ENCODE measurements around the gene PRMT9. TPM values are rescaled to one million over a fixed set of nuclear protein-coding genes. Genes with fewer than 3 reads are reported as not detected.

Gene PRMT9
- total RNA-seq, 1 donor from 2014 or later, result 9.5 TPM

- intact Hi-C loops (cut with micrococcal nuclease), result no loop called here
These were observed 58.2 kb downstream of the PRMT9 start for GRCh38 chr4:147625733-147626132.

GRCh38 chr4:147620315-147620714, 63.6 kb downstream of the PRMT9 start:
- intact Hi-C loops (cut with micrococcal nuclease), result no loop called here

- intact Hi-C loops (cut with micrococcal nuclease), result loop anchor here (1.0 to 5.0 kb wide), 5 partner anchors 66 to 824 kb away; partner anchors contain the start of genes NR3C2 and PRMT9
These were observed 65.9 kb downstream of the PRMT9 start for GRCh38 chr4:147617841-147618691.

- intact Hi-C loops (cut with micrococcal nuclease), result loop anchor here (1.0 to 5.0 kb wide), 5 partner anchors 67 to 825 kb away; partner anchors contain the start of genes NR3C2 and PRMT9
These were observed 66.7 kb downstream of the PRMT9 start, which contains the start of gene TMEM184C for GRCh38 chr4:147617173-147617840. TSS of gene TMEM184C (plus strand) at chr4:147617397. CDS start at chr4:147617957, 560 bp downstream.

GRCh38 chr4:147616849-147617172, 67.2 kb downstream of the PRMT9 start:
- intact Hi-C loops (cut with micrococcal nuclease), result loop anchor here (1.0 to 5.0 kb wide), 5 partner anchors 67 to 825 kb away; partner anchors contain the start of genes NR3C2 and PRMT9

- intact Hi-C loops (cut with micrococcal nuclease), result no loop called here
These were observed 73.3 kb downstream of the PRMT9 start for GRCh38 chr4:147610686-147611085.

- intact Hi-C loops (cut with micrococcal nuclease), result no loop called here
These were observed 76.5 kb downstream of the PRMT9 start for GRCh38 chr4:147607471-147607870.

GRCh38 chr4:147605499-147605898, 78.5 kb downstream of the PRMT9 start:
- intact Hi-C loops (cut with micrococcal nuclease), result no loop called here

GRCh38 chr4:147599769-147600168, 84.2 kb downstream of the PRMT9 start:
- intact Hi-C loops (cut with micrococcal nuclease), result no loop called here

GRCh38 chr4:147599206-147599605, 84.8 kb downstream of the PRMT9 start:
- intact Hi-C loops (cut with micrococcal nuclease), result no loop called here

GRCh38 chr4:147597561-147597960, 86.4 kb downstream of the PRMT9 start:
- intact Hi-C loops (cut with micrococcal nuclease), result no loop called here

- intact Hi-C loops (cut with micrococcal nuclease), result no loop called here
These were observed 87.0 kb downstream of the PRMT9 start for GRCh38 chr4:147596981-147597380.

GRCh38 chr4:147596377-147596776, 87.6 kb downstream of the PRMT9 start:
- intact Hi-C loops (cut with micrococcal nuclease), result no loop called here

GRCh38 chr4:147594578-147594977, 89.4 kb downstream of the PRMT9 start:
- intact Hi-C loops (cut with micrococcal nuclease), result loop anchor here (5.0 kb wide), 1 partner anchor 1257 kb away; no protein-coding TSS in a partner anchor

GRCh38 chr4:147594107-147594506, 89.9 kb downstream of the PRMT9 start:
- intact Hi-C loops (cut with micrococcal nuclease), result loop anchor here (5.0 kb wide), 1 partner anchor 1257 kb away; no protein-coding TSS in a partner anchor

GRCh38 chr4:147591106-147591505, 92.9 kb downstream of the PRMT9 start:
- intact Hi-C loops (cut with micrococcal nuclease), result loop anchor here (5.0 kb wide), 1 partner anchor 1254 kb away; no protein-coding TSS in a partner anchor

GRCh38 chr4:147590249-147590920, 93.6 kb downstream of the PRMT9 start:
- intact Hi-C loops (cut with micrococcal nuclease), result loop anchor here (1.0 to 5.0 kb wide), 4 partner anchors 71 to 1253 kb away; no protein-coding TSS in a partner anchor

- intact Hi-C loops (cut with micrococcal nuclease), result no loop called here
These were observed 94.4 kb downstream of the PRMT9 start for GRCh38 chr4:147589586-147589985.
